NCI-H2107 treated with DMSO at 0.1 percent for 48 hours (cell line): ENCODE results near the gene ATP2C2.
A peak's percentile ranks its signal among the peaks of the same experiment; 100 is the strongest.
"Not testable (repeated sequence)": the region's sequence is repeated elsewhere in the genome, so short reads cannot be mapped to it uniquely, and the experiment has no call there.

Experiments
- DNase-seq: peaks from one replicate; lab custom pipeline; 2025; ENCODE audit not compliant: unreplicated experiment; lab: John Stamatoyannopoulos, UW

ATP2C2 gene

DNA sequence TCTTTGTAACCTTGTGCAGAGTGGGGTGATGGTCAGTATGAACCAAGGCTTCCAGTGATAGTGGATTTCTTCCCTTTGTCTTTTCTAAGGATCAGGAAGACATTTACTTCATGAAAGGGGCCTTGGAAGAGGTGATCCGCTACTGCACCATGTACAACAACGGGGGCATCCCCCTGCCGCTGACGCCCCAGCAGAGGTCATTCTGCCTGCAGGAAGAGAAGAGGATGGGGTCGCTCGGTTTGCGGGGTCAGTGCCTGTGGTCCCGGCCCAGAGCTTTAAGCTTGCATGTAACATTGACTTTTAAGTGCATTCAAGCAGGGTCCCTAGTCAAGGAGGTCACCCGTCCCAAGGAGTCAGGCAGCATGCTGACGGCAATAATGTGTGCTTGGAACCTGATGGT is 80.1 kb downstream of the ATP2C2 start:
- DNase-seq: no peak

DNA sequence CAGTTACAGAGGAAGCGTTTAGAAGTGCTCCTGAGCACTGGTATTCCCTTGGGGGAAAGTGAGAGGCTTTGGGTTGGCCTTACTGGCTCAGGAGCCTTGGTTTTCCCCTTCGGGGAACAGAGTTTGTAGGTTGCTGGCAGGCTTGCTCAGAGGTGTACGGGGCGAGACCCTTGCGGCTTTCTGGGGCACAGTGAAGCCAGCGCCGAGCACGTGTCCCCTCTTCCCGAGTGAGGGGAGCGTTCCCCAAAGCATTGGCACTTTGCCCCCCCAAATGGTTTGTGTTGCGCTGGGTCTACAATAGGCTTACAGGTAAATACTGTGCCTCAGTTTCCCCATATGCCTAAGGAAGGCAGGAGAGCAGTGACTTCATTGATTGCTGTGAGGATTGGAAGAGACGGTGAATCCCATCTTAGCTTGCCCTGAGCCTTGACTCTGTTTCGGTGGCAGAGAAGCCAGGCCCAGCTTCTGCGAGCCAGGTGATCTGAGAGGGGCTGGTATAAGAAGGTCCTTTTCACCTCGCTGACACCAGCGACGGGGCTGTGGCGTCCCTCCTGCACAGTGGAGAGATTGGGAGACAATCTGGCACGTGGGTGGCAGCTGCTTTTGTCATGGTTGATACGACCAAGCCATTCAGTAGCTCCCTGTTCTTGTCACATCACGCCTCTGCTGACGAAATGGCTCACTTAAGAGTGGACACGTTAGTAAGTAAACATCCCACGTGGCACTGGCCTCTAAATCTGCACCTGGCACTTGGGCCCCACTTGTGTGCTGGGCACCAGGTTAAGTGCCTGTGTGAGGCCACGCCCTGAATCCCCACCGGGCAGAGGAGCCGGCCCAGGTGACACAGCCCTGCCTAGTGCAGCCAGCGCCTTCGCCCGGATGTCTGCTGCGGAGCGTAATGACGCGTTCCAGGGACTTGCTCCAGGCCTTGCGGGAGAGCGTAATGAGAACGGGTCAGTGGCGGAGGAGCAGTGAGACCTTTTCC is 81.1 kb downstream of the ATP2C2 start:
- peak; percentile 43 for DNase-seq

- DNase-seq: no peak
These were observed 82.0 kb downstream of the ATP2C2 start for GRCh38 chr16:84450176-84450865.

DNA sequence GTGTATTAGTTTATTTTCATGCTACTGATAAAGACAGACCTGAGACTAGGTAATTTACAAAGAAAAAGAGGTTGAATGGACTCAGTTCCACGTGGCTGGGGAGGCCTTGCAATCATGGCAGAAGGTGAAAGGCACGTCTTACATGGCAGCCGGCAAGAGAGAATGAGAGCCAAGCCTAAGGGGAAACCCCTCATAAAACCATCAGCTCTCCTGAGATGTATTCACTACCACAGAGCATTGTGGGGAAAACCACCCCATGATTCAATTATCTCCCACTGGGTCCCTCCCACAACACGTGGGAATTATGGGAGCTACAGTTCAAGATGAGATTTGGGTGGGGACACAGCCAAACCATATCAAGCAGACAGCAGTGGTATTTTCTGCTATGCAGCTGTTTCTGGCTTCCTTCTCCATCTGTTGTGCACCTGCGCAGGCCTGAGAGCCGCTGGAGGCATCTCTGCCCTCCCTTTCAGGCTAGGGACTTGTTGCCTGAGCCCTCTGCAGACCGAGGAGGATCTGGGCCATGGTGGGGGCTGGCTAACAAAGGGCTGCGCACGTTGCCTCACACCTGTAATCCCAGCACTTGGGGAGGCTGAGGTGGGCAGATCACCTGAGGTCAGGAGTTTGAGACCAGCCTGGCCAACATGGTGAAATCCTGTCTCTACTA is 82.8 kb downstream of the ATP2C2 start:
- not testable (repeated sequence) for DNase-seq

DNA sequence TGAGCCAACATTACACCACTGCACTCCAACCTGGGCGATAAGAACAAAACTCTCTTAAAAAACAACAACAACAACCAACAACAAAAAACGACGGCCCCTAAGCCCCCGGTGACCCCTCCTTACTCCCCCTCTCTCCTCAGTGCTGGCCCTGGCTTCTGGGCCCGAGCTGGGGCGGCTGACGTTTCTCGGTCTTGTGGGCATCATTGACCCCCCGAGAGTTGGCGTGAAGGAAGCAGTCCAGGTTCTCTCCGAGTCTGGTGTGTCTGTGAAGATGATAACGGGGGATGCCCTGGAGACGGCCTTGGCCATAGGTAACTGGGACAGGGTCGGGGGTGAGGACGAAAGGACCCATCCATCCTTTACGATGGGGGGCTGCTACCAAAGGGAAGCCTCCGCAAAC is 83.4 kb downstream of the ATP2C2 start:
- no peak for DNase-seq

GRCh38 chr16:84453061-84453752 is 84.9 kb downstream of the ATP2C2 start:
- DNase-seq: no peak

GRCh38 chr16:84454611-84455010 is 86.3 kb downstream of the ATP2C2 start:
- no peak for DNase-seq

- no peak for DNase-seq
These were observed 86.7 kb downstream of the ATP2C2 start for GRCh38 chr16:84455031-84455430.

DNA sequence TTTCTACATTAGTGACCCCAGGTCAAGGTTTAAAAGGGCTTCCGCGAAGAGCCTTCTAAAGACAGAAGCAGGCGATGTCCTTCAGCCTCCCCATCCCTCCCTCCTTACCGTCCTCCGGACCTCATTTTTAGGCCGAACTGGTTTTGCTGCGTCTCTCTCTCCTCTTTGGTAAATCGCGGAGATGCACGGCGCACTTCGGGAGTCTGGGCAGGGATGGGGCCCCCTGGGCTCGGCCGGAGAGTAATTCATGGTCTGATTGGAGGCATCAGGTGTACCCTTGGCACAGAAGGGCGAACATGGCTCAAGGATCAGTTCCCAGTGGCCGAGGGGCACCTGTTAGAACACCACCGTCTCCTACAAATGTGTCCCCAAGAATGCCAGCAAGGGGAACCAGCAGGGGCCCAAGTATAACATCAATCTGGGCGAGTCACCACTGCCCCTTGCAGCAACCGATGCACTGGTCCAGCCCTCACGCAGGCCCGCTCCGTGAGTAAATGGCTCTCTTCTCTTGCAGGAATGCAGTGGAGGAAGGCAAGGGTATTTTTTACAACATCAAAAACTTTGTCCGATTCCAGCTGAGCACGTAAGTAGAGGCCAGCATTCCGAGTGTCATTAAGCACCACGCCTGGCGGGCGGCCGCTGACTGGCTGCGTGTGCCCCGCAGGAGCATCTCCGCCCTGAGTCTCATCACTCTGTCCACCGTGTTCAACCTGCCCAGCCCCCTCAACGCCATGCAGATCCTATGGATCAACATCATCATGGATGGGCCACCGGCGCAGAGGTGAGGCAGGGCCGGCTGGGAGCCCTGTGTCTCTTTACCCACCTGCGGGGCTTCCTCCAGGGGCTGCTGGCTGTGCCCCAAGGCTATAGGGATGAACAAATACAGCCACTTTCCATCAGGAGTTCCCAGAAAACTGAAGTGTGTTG is 90.5 kb downstream of the ATP2C2 start:
- no peak for DNase-seq

- no peak for DNase-seq
These were observed 91.2 kb downstream of the ATP2C2 start for GRCh38 chr16:84459533-84459894.

GRCh38 chr16:84459941-84460405 is 91.6 kb downstream of the ATP2C2 start:
- DNase-seq: peak; percentile 6

DNA sequence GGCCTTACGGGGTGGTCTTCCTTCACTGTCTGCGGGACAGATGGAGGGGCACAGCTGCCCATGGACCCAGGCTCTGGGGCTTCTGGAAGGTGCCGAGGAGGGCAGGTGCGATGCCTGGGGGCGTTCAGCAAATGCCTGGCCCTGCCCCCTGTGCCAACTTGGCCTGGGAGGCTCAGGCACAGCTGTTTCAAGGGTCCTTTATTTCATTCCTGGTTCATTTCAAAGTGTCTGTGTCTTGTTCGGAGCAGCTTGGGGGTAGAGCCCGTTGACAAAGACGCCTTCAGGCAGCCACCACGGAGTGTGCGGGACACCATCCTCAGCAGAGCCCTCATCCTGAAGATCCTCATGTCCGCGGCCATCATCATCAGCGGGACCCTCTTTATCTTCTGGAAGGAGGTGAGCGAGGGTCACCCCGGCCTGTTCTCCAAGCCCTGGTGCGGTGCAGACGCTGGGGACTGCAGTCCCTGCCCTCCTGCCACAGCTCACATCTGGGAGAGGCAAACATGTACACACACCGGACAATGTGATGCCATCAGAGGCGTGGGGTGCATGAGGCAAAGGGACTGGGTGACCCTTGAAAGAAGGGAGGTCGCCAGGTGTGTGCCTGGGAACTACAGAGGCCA is 92.2 kb downstream of the ATP2C2 start:
- no peak for DNase-seq

GRCh38 chr16:84461029-84461412 is 92.7 kb downstream of the ATP2C2 start:
- no peak for DNase-seq

DNA sequence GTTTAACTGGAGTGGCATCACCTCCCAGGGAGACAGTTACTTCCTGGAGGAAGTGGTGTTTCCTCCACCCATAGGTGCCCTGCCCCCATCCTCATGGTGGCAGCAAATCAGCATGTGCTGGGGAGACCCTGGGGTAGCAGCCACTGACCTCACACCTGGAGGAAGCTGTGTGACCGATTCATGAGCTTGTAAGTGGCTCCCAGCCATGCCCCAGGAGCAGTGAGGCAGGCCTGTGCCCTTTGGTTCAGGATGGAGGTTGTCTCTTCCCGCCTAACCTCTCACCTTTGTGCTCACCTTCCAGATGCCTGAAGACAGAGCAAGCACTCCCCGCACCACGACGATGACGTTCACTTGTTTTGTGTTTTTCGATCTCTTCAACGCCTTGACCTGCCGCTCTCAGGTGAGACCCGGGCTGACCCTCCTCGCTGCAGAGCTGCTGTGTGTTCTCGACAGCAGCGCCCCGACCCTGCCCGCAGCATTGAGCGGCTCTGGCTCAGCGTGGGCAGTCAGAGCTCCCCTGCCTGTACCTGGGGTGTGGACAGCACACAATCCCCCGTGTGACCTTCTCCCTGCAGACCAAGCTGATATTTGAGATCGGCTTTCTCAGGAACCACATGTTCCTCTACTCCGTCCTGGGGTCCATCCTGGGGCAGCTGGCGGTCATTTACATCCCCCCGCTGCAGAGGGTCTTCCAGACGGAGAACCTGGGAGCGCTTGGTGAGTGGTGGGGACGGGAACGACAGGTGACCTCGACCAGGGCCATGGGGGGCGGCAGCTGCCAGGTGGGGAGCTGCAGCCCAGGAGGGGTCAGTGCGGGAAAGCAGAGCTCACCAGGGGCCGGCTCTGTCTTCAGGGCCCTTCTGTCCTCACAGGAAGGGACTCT is 93.3 kb downstream of the ATP2C2 start:
- DNase-seq: no peak

GRCh38 chr16:84462296-84463210 is 94.2 kb downstream of the ATP2C2 start:
- no peak for DNase-seq

DNA sequence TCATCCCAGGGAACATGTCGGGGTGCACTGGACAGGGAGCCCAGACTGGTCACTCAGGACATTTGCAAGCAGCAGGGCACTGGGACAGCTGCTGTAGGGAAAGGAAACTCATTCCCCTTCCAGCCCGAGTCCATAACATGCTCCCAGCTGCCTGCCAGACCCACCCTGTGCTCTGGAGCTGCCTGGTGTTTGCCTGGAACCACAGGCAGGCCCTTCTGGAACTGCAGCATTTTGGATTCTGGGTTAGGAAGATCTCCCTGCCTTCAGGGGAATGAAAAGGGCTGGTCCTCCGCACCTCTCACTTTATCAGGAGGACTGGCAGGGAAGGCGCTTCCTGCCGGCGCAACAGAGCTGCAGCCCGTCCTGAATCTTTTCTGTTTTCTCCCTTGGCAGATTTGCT is 94.9 kb downstream of the ATP2C2 start:
- DNase-seq: no peak

DNA sequence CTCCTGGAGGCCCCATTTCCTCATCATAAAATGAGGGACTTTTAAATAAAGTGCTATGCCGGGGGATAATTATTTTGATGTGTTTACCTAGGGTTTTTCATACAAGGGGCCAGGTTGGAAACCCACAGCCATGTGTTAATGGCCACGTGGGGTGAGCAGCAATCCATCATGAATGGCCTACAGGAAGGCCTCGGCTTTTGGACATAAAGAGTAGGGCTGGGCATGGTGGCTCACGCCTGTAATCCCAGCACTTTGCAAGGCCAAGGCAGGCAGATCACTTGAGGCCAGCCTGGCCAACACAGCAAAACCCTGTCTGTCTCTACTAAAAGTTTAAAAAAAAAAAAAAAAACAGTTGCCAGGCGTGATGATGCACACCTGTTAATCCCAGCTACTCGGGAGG is 95.8 kb downstream of the ATP2C2 start:
- no peak for DNase-seq
